K562 (cell line): ENCODE results near the gene TUBG2. TPM values are rescaled to one million over a fixed set of nuclear protein-coding genes. Genes with fewer than 3 reads are reported as not detected.
A peak's percentile ranks its signal among the peaks of the same experiment; 100 is the strongest.

ENCODE experiments used
- BRCA1 ChIP-seq, 2 experiments: fragments of 450-650 bp in 1 of 2; sonication (generic) in 1 of 2; formaldehyde crosslinking in 1 of 2; IDR thresholded peaks; 2 replicates each; pipeline versions ENCODE4 v1.5.0 to v1.6.1; 2017 to 2020; ENCODE audit warnings: mild to moderate bottlenecking in 1 of 2, missing genetic modification reagents in 1 of 2
- CSDE1 ChIP-seq, 2 experiments: fragments of 450-650 bp; IDR thresholded peaks; 2 replicates each; pipeline ENCODE4 v1.6.1; 2016; ENCODE audit warnings: mild to moderate bottlenecking in 1 of 2
- FOSL1 ChIP-seq: fragments of 200-800 bp; sonication (Bioruptor generic); conservative IDR thresholded peaks from 2 replicates; pipeline ENCODE4 v1.6.1; 2016; ENCODE audit warnings: missing genetic modification characterization, missing compliant biosample characterization
- ID3 ChIP-seq, 2 experiments: fragments of 250-450 bp in 1 of 2; fragments of 450-650 bp in 1 of 2; sonication (Bioruptor Pico) in 1 of 2; IDR thresholded peaks; 2 replicates each; pipeline versions ENCODE4 v1.6.1 to v1.8.0; 2016 to 2021; ENCODE audit warnings: mild to moderate bottlenecking in 2 of 2, moderate library complexity in 2 of 2, missing compliant biosample characterization in 1 of 2, missing genetic modification characterization in 1 of 2
- KAT7 ChIP-seq: sonication (generic); formaldehyde crosslinking; IDR thresholded peaks from 2 replicates; pipeline ENCODE4 v1.8.0; 2022; ENCODE audit warnings: missing genetic modification reagents, mild to moderate bottlenecking, borderline replicate concordance
- POLR2AphosphoS5 ChIP-seq: IDR thresholded peaks from 2 replicates; pipeline ENCODE4 v1.6.1; 2011; ENCODE audit warnings: mild to moderate bottlenecking, low read depth, low read length, moderate library complexity; ENCODE audit not compliant: control insufficient read depth, insufficient read depth
- PURB ChIP-seq: sonication (generic); formaldehyde crosslinking; IDR thresholded peaks from 2 replicates; pipeline ENCODE4 v1.9.0; 2021; ENCODE audit warnings: low read depth, mild to moderate bottlenecking, missing genetic modification reagents
- TCF15 ChIP-seq: fragments of 250-450 bp; sonication (Bioruptor Pico); IDR thresholded peaks from 2 replicates; pipeline ENCODE4 v1.8.0; 2022; ENCODE audit warnings: moderate library complexity, mild to moderate bottlenecking, inconsistent platforms
- U2AF2 ChIP-seq: fragments of 200-400 bp; formaldehyde crosslinking; optimal IDR thresholded peaks from 2 replicates; pipeline ENCODE3; 2017; ENCODE audit warnings: low read depth, mild to moderate bottlenecking, low read length
- WHSC1 ChIP-seq: IDR thresholded peaks from one replicate; pipeline ENCODE4 v1.6.1; 2012; ENCODE audit warnings: low read length, control low read depth, inconsistent platforms
- ZNF165 ChIP-seq: fragments of 250-450 bp; sonication (Bioruptor Pico); IDR thresholded peaks from 2 replicates; pipeline ENCODE4 v1.4.0; 2020; ENCODE audit warnings: borderline replicate concordance
- ZNF41 ChIP-seq: fragments of 250-450 bp; sonication (Bioruptor Pico); conservative IDR thresholded peaks from 2 replicates; pipeline ENCODE4 v1.4.0; 2020; ENCODE audit warnings: mild to moderate bottlenecking
- polyA plus RNA-seq, 8 experiments: library from polyadenylated mRNA; depleted of rRNA in 4 of 8; stranded (reverse) in 5 of 8; unstranded in 3 of 8; fragments of >200 nt; fragmentation: Nextera tagmentation in 2 of 8; fragmentation: Illumina TruSeq in 1 of 8; extraction: Ambion mirVana in 2 of 8; extraction: Trizol in 1 of 8; gene quantifications; 2 replicates each; pipeline versions ENCODE4 v1.2.1 to v1.2.3, GENCODE V29; 2011 to 2014; ENCODE audit warnings: inconsistent platforms in 1 of 8, missing spikeins in 1 of 8
- total RNA-seq, 7 experiments: library from RNA; depleted of rRNA in 6 of 7; stranded (reverse); fragments of >200 nt in 6 of 7; fragmentation: Illumina TruSeq in 2 of 7; extraction: Trizol in 2 of 7; gene quantifications; 2 replicates each; pipeline versions ENCODE4 v1.2.1 to v1.2.3, GENCODE V29; 2011 to 2021; ENCODE audit warnings: low replicate concordance in 1 of 7
- TF ChIP-seq, protein P1 (sequence below), 2 experiments: fragments of 450-650 bp; IDR thresholded peaks; 2 replicates each; pipeline ENCODE4 v1.6.1; 2016; ENCODE audit warnings: mild to moderate bottlenecking in 2 of 2, borderline replicate concordance in 1 of 2, low read depth in 1 of 2, moderate library complexity in 1 of 2
- TF ChIP-seq, protein P2 (sequence below), 2 experiments: fragments of 200-800 bp in 1 of 2; sonication (Bioruptor generic) in 1 of 2; sonication (generic) in 1 of 2; formaldehyde crosslinking in 1 of 2; IDR thresholded peaks in 1 of 2; conservative IDR thresholded peaks in 1 of 2; 2 replicates each; pipeline versions ENCODE4 v1.5.0 to v1.6.1; 2016 to 2020; ENCODE audit warnings: missing compliant biosample characterization in 1 of 2, missing genetic modification characterization in 1 of 2, missing genetic modification reagents in 1 of 2

The TUBG2 gene
- total and polyA plus RNA-seq, 9 of the 15 experiments (the other 6 are each of a cell fraction or from before 2014, with no cell fraction given) = 0.09 to 0.80 (median 0.24) TPM; not detected in 2

GRCh38 chr17:42632949-42633444 is 26.1 kb upstream of the TUBG2 start (continued):
- TF ChIP-seq, protein P1, sequence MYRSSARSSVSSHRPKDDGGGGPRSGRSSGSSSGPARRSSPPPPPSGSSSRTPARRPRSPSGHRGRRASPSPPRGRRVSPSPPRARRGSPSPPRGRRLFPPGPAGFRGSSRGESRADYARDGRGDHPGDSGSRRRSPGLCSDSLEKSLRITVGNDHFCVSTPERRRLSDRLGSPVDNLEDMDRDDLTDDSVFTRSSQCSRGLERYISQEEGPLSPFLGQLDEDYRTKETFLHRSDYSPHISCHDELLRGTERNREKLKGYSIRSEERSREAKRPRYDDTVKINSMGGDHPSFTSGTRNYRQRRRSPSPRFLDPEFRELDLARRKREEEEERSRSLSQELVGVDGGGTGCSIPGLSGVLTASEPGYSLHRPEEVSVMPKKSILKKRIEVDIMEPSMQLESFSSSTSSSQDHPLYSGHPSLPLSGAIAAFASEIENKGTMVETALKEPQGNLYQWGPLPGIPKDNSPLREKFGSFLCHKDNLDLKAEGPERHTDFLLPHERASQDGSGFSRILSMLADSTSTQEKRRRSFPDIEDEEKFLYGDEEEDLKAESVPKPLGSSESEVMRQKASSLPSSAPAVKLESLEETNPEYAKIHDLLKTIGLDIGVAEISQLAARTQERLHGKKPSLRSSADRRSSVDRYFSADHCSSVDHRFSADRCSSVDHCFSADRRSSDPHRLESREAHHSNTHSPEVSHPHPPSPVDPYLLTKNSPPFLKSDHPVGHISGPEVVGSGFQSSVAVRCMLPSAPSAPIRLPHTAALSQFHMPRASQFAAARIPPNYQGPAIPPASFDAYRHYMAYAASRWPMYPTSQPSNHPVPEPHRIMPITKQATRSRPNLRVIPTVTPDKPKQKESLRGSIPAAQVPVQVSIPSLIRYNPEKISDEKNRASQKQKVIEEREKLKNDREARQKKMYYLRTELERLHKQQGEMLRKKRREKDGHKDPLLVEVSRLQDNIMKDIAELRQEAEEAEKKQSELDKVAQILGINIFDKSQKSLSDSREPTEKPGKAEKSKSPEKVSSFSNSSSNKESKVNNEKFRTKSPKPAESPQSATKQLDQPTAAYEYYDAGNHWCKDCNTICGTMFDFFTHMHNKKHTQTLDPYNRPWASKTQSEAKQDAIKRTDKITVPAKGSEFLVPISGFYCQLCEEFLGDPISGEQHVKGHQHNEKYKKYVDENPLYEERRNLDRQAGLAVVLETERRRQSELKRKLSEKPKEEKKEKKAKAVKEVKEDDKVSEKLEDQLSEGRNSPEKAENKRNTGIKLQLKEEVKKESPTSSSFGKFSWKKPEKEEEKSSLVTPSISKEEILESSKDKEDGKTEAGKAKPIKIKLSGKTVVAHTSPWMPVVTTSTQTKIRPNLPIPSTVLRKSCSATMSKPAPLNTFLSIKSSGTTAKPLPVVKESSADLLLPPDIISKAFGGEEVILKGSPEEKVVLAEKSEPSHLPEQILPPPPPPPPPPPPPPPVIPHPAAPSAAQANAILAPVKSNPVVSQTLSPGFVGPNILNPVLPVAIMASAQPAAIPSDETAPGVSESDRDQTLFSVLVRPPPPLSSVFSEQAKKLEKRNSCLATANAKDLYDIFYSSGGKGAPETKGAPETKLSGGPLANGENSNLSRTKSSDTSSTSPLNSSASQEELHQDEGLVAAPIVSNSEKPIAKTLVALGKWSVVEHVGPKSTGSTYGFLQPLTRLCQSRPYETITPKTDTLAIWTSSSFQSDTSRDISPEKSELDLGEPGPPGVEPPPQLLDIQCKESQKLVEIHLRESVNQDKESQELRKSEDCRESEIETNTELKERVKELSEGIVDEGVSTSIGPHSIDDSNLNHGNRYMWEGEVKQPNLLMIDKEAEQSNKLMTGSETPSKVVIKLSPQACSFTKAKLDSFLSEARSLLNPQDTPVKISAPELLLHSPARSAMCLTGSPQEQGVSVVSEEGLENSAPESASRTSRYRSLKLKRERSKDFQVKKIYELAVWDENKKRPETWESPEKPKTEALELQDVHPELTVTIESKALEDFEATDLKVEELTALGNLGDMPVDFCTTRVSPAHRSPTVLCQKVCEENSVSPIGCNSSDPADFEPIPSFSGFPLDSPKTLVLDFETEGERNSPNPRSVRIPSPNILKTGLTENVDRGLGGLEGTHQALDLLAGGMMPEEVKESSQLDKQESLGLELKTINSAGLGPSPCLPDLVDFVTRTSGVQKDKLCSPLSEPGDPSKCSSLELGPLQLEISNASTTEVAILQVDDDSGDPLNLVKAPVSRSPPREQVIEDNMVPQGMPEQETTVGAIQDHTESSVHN (IDR thresholded peaks at IDR 0.05; ENCODE audit: borderline replicate concordance in 1 of 2, low read depth in 1 of 2) = no peak
- TF ChIP-seq, protein P2, sequence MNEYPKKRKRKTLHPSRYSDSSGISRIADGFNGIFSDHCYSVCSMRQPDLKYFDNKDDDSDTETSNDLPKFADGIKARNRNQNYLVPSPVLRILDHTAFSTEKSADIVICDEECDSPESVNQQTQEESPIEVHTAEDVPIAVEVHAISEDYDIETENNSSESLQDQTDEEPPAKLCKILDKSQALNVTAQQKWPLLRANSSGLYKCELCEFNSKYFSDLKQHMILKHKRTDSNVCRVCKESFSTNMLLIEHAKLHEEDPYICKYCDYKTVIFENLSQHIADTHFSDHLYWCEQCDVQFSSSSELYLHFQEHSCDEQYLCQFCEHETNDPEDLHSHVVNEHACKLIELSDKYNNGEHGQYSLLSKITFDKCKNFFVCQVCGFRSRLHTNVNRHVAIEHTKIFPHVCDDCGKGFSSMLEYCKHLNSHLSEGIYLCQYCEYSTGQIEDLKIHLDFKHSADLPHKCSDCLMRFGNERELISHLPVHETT (CRISPR knock-in tag; conservative IDR thresholded peaks at IDR 0.05 in 1 of 2, IDR thresholded peaks at IDR 0.05 in 1 of 2) = no peak
- TF ChIP-seq ZNF165 (CRISPR knock-in tag) (no peak), U2AF2 (no peak), PURB (no peak), KAT7 (CRISPR knock-in tag) (no peak), BRCA1 (IDR thresholded peaks at IDR 0.05) (no peak), BRCA1 (CRISPR knock-in tag; IDR thresholded peaks at IDR 0.05) (no peak), TCF15 (CRISPR knock-in tag) (no peak), CSDE1 (IDR thresholded peaks at IDR 0.05) (no peak), POLR2AphosphoS5 (peak; percentile 74), ID3 (CRISPR knock-in tag; IDR thresholded peaks at IDR 0.05) (no peak), ID3 (tag; IDR thresholded peaks at IDR 0.05) (no peak), ZNF41 (CRISPR knock-in tag) (no peak), FOSL1 (tag) (peak; percentile 81), WHSC1 (no peak)
